GM23338 (cell line): Measurements from ENCODE around the gene IGFL3. TPM values are rescaled to one million over a fixed set of nuclear protein-coding genes. Genes with fewer than 3 reads are reported as not detected.

Source experiments
- ATAC-seq: fragments of 200-7000 bp; cut with Tn5 transposase; 3 replicates; pipeline ENCODE4 v1.9.1; 2020
- DNase-seq: peaks from one replicate; pipeline ENCODE4 v3.0.0-alpha.2; 2015; ENCODE audit warnings: low spot score
- H2AFZ ChIP-seq: fragments of 200-600 bp; sonication (generic); 2 replicates; pipeline ENCODE4 v1.8.0; 2016; ENCODE audit warnings: antibody characterized with exemption, mild to moderate bottlenecking, moderate library complexity
- H3F3A ChIP-seq: fragments of 200-600 bp; sonication (generic); replicated peaks from 2 replicates; pipeline ENCODE4 v1.8.0; 2017; ENCODE audit warnings: antibody characterized with exemption, mixed run types, low read depth
- H3K27ac ChIP-seq: fragments of 200-600 bp; sonication (generic); 2 replicates; pipeline ENCODE4 v1.6.1; 2016; ENCODE audit warnings: low read depth
- H3K27me3 ChIP-seq: fragments of 200-600 bp; sonication (generic); 2 replicates; pipeline ENCODE4 v1.8.0; 2016; ENCODE audit warnings: mild to moderate bottlenecking, mixed run types, moderate library complexity; ENCODE audit not compliant: insufficient read depth
- H3K36me3 ChIP-seq: fragments of 200-600 bp; sonication (generic); 2 replicates; pipeline ENCODE4 v1.8.0; 2016; ENCODE audit warnings: mild to moderate bottlenecking; ENCODE audit not compliant: insufficient read depth
- H3K4me1 ChIP-seq: fragments of 200-600 bp; sonication (generic); 2 replicates; pipeline ENCODE4 v1.8.0; 2016; ENCODE audit warnings: mild to moderate bottlenecking, moderate library complexity; ENCODE audit not compliant: insufficient read depth
- H3K4me2 ChIP-seq: fragments of 200-600 bp; sonication (generic); 2 replicates; pipeline ENCODE4 v1.7.1; 2017; ENCODE audit warnings: mixed run types
- H3K4me3 ChIP-seq: fragments of 200-600 bp; sonication (generic); 2 replicates; pipeline ENCODE4 v1.6.1; 2016; ENCODE audit warnings: mixed run types
- H3K79me2 ChIP-seq: fragments of 200-600 bp; sonication (generic); replicated peaks from 2 replicates; pipeline ENCODE4 v1.8.0; 2017; ENCODE audit warnings: mild to moderate bottlenecking; ENCODE audit not compliant: insufficient read depth
- H3K9me2 ChIP-seq: fragments of 200-600 bp; sonication (generic); 2 replicates; pipeline ENCODE4 v1.8.0; 2017; ENCODE audit not compliant: insufficient read depth
- H4K20me1 ChIP-seq: fragments of 200-600 bp; sonication (generic); replicated peaks from 2 replicates; pipeline ENCODE4 v1.8.0; 2017; ENCODE audit warnings: mild to moderate bottlenecking; ENCODE audit not compliant: insufficient read depth
- H3K27ac Mint-ChIP-seq: 2 replicates; pipeline ENCODE4 v1.8.0; 2020; ENCODE audit warnings: inconsistent platforms, mild to moderate bottlenecking, moderate library complexity, mixed read lengths
- H3K27me3 Mint-ChIP-seq: 3 replicates; pipeline ENCODE4 v1.8.0; 2022; ENCODE audit warnings: low read depth, mild to moderate bottlenecking, moderate library complexity, mixed read lengths, inconsistent platforms; ENCODE audit not compliant: insufficient read depth, poor library complexity
- H3K36me3 Mint-ChIP-seq: 3 replicates; pipeline ENCODE4 v1.8.0; 2021; ENCODE audit warnings: low read depth, mild to moderate bottlenecking, inconsistent platforms, moderate library complexity, mixed read lengths
- H3K4me1 Mint-ChIP-seq: 3 replicates; pipeline ENCODE4 v1.8.0; 2020; ENCODE audit warnings: mild to moderate bottlenecking, inconsistent platforms, mixed read lengths
- H3K4me3 Mint-ChIP-seq: 3 replicates; pipeline ENCODE4 v1.8.0; 2021; ENCODE audit warnings: moderate library complexity, mild to moderate bottlenecking, inconsistent platforms, mixed read lengths
- H3K9me3 Mint-ChIP-seq: 3 replicates; pipeline ENCODE4 v1.8.0; 2020; ENCODE audit warnings: moderate library complexity, mild to moderate bottlenecking, inconsistent platforms, mixed read lengths
- CREB1 ChIP-seq: fragments of 250-450 bp; sonication (Bioruptor Pico); IDR thresholded peaks from 2 replicates; pipeline ENCODE4 v1.5.0; 2020; ENCODE audit warnings: low read depth, mild to moderate bottlenecking, moderate library complexity
- EZH2 ChIP-seq: fragments of 200-600 bp; sonication (generic); IDR thresholded peaks from one replicate; pipeline ENCODE4 v1.8.0; 2017; ENCODE audit warnings: antibody characterized with exemption, mild to moderate bottlenecking, low read depth; ENCODE audit not compliant: unreplicated experiment
- EZH2phosphoT487 ChIP-seq: fragments of 200-600 bp; sonication (generic); IDR thresholded peaks from one replicate; pipeline ENCODE4 v1.8.1; 2018; ENCODE audit warnings: antibody characterized with exemption; ENCODE audit not compliant: unreplicated experiment
- JUNB ChIP-seq: IDR thresholded peaks from one replicate; pipeline ENCODE4 v1.6.1; 2016; ENCODE audit warnings: antibody characterized with exemption; ENCODE audit not compliant: unreplicated experiment
- NANOG ChIP-seq: IDR thresholded peaks from 2 replicates; pipeline ENCODE4 v1.6.1; 2016; ENCODE audit warnings: antibody characterized with exemption, borderline replicate concordance
- POLR2AphosphoS5 ChIP-seq: IDR thresholded peaks from 2 replicates; pipeline ENCODE4 v1.6.1; 2016; ENCODE audit warnings: antibody characterized with exemption, low read depth
- STAT1 ChIP-seq: IDR thresholded peaks from one replicate; pipeline ENCODE4 v1.6.1; 2016; ENCODE audit warnings: antibody characterized with exemption; ENCODE audit not compliant: unreplicated experiment
- ZNF114 ChIP-seq: fragments of 250-450 bp; sonication (Bioruptor Pico); IDR thresholded peaks from 2 replicates; pipeline ENCODE4 v1.5.0; 2020; ENCODE audit warnings: mild to moderate bottlenecking, moderate library complexity
- ZNF331 ChIP-seq: fragments of 250-450 bp; sonication (Bioruptor Pico); IDR thresholded peaks from 2 replicates; pipeline ENCODE4 v1.5.0; 2020; ENCODE audit warnings: low read depth, mild to moderate bottlenecking, moderate library complexity
- polyA plus RNA-seq: library from polyadenylated mRNA; unstranded; fragments of >200 nt; fragmentation: Nextera tagmentation; extraction: Ambion mirVana; gene quantifications from 2 replicates; pipeline ENCODE4 v1.2.1, GENCODE V29; 2016
- total RNA-seq: library from RNA; depleted of rRNA; stranded (reverse); fragments of >200 nt; shearing (Covaris generic); gene quantifications from 2 replicates; pipeline ENCODE4 v1.2.3, GENCODE V29; 2014
- TF ChIP-seq, protein P1 (sequence below): IDR thresholded peaks from 2 replicates; pipeline ENCODE4 v1.6.1; 2016; ENCODE audit warnings: antibody characterized with exemption
- TF ChIP-seq, protein P2 (sequence below), 2 experiments: fragments of 200-600 bp in 1 of 2; sonication (generic) in 1 of 2; conservative IDR thresholded peaks; 2 replicates each; pipeline versions ENCODE4 v1.5.1 to v1.6.1; 2016 to 2017; ENCODE audit warnings: antibody characterized with exemption in 2 of 2, low read depth in 2 of 2, mild to moderate bottlenecking in 2 of 2, moderate library complexity in 1 of 2
- TF ChIP-seq, protein P3 (sequence below): IDR thresholded peaks from one replicate; pipeline ENCODE4 v1.6.1; 2018; ENCODE audit warnings: antibody characterized with exemption; ENCODE audit not compliant: unreplicated experiment

The IGFL3 gene
- total and polyA plus RNA-seq, 2 experiments from 2014 or later = not detected

DNA sequence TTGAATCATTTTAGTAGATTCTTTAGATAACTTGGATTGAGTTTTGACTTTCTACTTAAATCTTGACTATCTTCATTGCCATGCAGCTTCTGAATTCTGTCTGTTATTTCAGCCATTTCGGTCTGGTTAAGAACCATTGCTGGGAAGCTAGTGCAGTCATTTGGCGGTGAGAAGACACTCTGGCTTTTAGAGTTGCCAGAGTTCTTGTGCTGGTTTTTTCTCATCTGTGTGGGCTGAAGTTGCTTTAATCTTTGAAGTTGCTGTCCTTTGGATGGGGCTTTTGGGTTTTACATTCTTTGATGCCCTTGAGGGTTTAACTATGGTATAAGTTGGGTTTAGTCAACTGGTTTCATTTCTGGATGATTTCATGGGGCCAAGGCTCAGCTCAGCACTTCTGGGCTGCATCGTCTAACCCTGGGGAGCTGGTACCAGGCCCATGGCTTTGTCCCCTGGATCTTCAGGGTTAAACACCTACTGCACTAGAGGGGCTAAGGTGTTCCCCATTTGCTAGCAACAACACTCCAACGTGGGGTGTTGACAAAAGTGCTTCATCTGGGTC lies 13.5 kb upstream of the IGFL3 start:
- no peak overlapping the region for H3K4me2 ChIP-seq
- H3K27me3 ChIP-seq = no peaks in the 10 kb centered on the region
- DNase-seq (no peak), ATAC-seq (no peak)
- H4K20me1 ChIP-seq = no peaks in the 10 kb centered on the region
- H3K36me3 ChIP-seq = no peaks in the 10 kb centered on the region
- Mint-ChIP-seq H3K4me3 (no peak overlapping the region), H3K4me1 (peaks cover 12% of the 10 kb centered on the region), H3K27me3 (peaks cover 17% of the 10 kb centered on the region), H3K36me3 (peaks cover 20% of the 10 kb centered on the region), H3K27ac (no peak overlapping the region), H3K9me3 (peaks cover 24% of the 10 kb centered on the region)
- no peaks in the 10 kb centered on the region; the same call in 1 of the 2 replicates for H3K4me1 ChIP-seq
- H2AFZ ChIP-seq = no peak overlapping the region
- no peak overlapping the region for H3K4me3 ChIP-seq
- no peaks in the 10 kb centered on the region for H3F3A ChIP-seq
- H3K27ac ChIP-seq = no peak overlapping the region
- H3K79me2 ChIP-seq = no peaks in the 10 kb centered on the region
- TF ChIP-seq, protein P1, sequence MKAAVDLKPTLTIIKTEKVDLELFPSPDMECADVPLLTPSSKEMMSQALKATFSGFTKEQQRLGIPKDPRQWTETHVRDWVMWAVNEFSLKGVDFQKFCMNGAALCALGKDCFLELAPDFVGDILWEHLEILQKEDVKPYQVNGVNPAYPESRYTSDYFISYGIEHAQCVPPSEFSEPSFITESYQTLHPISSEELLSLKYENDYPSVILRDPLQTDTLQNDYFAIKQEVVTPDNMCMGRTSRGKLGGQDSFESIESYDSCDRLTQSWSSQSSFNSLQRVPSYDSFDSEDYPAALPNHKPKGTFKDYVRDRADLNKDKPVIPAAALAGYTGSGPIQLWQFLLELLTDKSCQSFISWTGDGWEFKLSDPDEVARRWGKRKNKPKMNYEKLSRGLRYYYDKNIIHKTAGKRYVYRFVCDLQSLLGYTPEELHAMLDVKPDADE = no peak
- no peak for TF ChIP-seq STAT1
- TF ChIP-seq ZNF331 (CRISPR knock-in tag) = no peak
- TF ChIP-seq NANOG = no peak
- no peak for TF ChIP-seq CREB1 (CRISPR knock-in tag)
- H3K9me2 ChIP-seq = peaks cover 23% of the 10 kb centered on the region

DNA sequence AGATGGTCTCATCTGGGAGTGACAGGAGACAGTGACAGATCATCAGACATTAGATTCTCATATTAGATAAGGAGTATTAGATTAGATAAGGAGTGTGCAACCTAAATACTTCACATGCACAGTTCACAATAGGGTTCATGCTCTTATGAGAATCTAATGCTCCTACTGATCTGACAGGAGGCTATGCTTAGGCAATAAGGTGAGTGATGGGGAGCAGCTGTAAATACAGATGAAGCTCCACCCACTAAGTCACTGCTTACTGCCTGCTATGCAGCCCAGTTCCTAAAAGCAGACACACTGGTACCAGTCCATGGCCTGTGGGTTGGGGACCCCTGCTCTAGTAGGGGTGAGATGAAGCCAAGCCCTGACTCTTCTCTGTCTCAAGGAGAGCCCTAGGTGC lies 10.0 kb upstream of the IGFL3 start:
- no peak overlapping the region for H3K4me3 ChIP-seq
- DNase-seq = no peak
- peak overlapping the region; percentile 97 for H3K27ac ChIP-seq
- H3K4me3 Mint-ChIP-seq = no peak overlapping the region
- H3K79me2 ChIP-seq = no peaks in the 10 kb centered on the region
- H3K36me3 Mint-ChIP-seq = peaks cover 26% of the 10 kb centered on the region
- no peaks in the 10 kb centered on the region for H3K27me3 ChIP-seq
- H3K4me1 ChIP-seq = no peaks in the 10 kb centered on the region; the same call in 1 of the 2 replicates
- H3K9me2 ChIP-seq = peaks cover 23% of the 10 kb centered on the region
- H3K27ac Mint-ChIP-seq = no peak overlapping the region
- no peaks in the 10 kb centered on the region for H3K36me3 ChIP-seq
- no peaks in the 10 kb centered on the region for H3F3A ChIP-seq
- H4K20me1 ChIP-seq = no peaks in the 10 kb centered on the region
- no peak overlapping the region for H3K4me2 ChIP-seq
- H2AFZ ChIP-seq = no peak overlapping the region
- TF ChIP-seq EZH2phosphoT487 (no peak), ZNF114 (CRISPR knock-in tag) (no peak), JUNB (no peak), POLR2AphosphoS5 (no peak), ZNF331 (CRISPR knock-in tag) (no peak), EZH2 (no peak), CREB1 (CRISPR knock-in tag) (no peak), NANOG (no peak)
- TF ChIP-seq, protein P2, sequence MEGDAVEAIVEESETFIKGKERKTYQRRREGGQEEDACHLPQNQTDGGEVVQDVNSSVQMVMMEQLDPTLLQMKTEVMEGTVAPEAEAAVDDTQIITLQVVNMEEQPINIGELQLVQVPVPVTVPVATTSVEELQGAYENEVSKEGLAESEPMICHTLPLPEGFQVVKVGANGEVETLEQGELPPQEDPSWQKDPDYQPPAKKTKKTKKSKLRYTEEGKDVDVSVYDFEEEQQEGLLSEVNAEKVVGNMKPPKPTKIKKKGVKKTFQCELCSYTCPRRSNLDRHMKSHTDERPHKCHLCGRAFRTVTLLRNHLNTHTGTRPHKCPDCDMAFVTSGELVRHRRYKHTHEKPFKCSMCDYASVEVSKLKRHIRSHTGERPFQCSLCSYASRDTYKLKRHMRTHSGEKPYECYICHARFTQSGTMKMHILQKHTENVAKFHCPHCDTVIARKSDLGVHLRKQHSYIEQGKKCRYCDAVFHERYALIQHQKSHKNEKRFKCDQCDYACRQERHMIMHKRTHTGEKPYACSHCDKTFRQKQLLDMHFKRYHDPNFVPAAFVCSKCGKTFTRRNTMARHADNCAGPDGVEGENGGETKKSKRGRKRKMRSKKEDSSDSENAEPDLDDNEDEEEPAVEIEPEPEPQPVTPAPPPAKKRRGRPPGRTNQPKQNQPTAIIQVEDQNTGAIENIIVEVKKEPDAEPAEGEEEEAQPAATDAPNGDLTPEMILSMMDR (conservative IDR thresholded peaks at IDR 0.05; ENCODE audit: low read depth in 2 of 2) = no peak
- TF ChIP-seq, protein P3, sequence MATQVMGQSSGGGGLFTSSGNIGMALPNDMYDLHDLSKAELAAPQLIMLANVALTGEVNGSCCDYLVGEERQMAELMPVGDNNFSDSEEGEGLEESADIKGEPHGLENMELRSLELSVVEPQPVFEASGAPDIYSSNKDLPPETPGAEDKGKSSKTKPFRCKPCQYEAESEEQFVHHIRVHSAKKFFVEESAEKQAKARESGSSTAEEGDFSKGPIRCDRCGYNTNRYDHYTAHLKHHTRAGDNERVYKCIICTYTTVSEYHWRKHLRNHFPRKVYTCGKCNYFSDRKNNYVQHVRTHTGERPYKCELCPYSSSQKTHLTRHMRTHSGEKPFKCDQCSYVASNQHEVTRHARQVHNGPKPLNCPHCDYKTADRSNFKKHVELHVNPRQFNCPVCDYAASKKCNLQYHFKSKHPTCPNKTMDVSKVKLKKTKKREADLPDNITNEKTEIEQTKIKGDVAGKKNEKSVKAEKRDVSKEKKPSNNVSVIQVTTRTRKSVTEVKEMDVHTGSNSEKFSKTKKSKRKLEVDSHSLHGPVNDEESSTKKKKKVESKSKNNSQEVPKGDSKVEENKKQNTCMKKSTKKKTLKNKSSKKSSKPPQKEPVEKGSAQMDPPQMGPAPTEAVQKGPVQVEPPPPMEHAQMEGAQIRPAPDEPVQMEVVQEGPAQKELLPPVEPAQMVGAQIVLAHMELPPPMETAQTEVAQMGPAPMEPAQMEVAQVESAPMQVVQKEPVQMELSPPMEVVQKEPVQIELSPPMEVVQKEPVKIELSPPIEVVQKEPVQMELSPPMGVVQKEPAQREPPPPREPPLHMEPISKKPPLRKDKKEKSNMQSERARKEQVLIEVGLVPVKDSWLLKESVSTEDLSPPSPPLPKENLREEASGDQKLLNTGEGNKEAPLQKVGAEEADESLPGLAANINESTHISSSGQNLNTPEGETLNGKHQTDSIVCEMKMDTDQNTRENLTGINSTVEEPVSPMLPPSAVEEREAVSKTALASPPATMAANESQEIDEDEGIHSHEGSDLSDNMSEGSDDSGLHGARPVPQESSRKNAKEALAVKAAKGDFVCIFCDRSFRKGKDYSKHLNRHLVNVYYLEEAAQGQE = no peak
- TF ChIP-seq, protein P1 = no peak
- ATAC-seq = no peak
- H3K4me1 Mint-ChIP-seq = peaks cover 22% of the 10 kb centered on the region
- peaks cover 33% of the 10 kb centered on the region for H3K9me3 Mint-ChIP-seq
- peaks cover 20% of the 10 kb centered on the region for H3K27me3 Mint-ChIP-seq
